Ascending aorta (tissue), 2 donors: ENCODE measurements around the gene RGS9. TPM values are rescaled to one million over a fixed set of nuclear protein-coding genes. Genes with fewer than 3 reads are reported as not detected.
A peak's percentile ranks its signal among the peaks of the same experiment; 100 is the strongest.

Experiments used
- DNase-seq, 2 donors: peaks; one replicate each; pipeline ENCODE4 v3.0.0-alpha.2; 2019; ENCODE audit warnings: low spot score in 2 of 2
- H3K27ac ChIP-seq, 2 donors: fragments of 200-600 bp; sonication (generic); one replicate each; pipeline ENCODE4 v1.5.1; 2016 to 2017; ENCODE audit warnings: mild to moderate bottlenecking in 1 of 2
- H3K27me3 ChIP-seq: fragments of 200-600 bp; sonication (generic); one replicate; pipeline ENCODE4 v1.5.1; 2017
- H3K36me3 ChIP-seq, 2 donors: fragments of 200-600 bp; sonication (generic); one replicate each; pipeline ENCODE4 v1.5.1; 2016
- H3K4me1 ChIP-seq, 2 donors: fragments of 200-600 bp; sonication (generic); one replicate each; pipeline ENCODE4 v1.5.1; 2016 to 2017; ENCODE audit warnings: mild to moderate bottlenecking in 1 of 2
- H3K4me3 ChIP-seq, 2 donors: fragments of 200-600 bp; sonication (generic); one replicate each; pipeline ENCODE4 v1.5.1; 2016 to 2017; ENCODE audit warnings: mild to moderate bottlenecking in 1 of 2
- H3K9me3 ChIP-seq, 2 donors: fragments of 200-600 bp; sonication (generic); one replicate each; pipeline ENCODE4 v1.5.1; 2016
- CTCF ChIP-seq, 3 experiments: fragments of 200-600 bp in 2 of 3; fragments of 450-650 bp in 1 of 3; sonication (generic) in 2 of 3; IDR thresholded peaks; one replicate each; pipeline ENCODE4 v1.5.1; 2016 to 2019; ENCODE audit warnings: antibody characterized with exemption in 3 of 3, mild to moderate bottlenecking in 1 of 3, moderate library complexity in 1 of 3
- intact Hi-C: fragments of 100-400 bp; cut with DNase I; formaldehyde crosslinking; loops from one replicate; pipeline ENCODE4 v1.15.1; 2023
- total RNA-seq: library from RNA; depleted of rRNA; stranded (reverse); fragments of >200 nt; gene quantifications from one replicate; pipeline ENCODE4 v1.1.0, GENCODE V29; 2016

Gene RGS9
- total RNA-seq, 1 donor from 2014 or later: 0.21 TPM

GRCh38 chr17:65139101-65139764 lies 2.1 kb downstream of the RGS9 start:
- intact Hi-C loops: no loop called here
- H3K9me3 ChIP-seq: no peaks in the 10 kb centered on the region
- H3K27me3 ChIP-seq: no peaks in the 10 kb centered on the region
- peak in 1 of 2 donors; percentile 43 for DNase-seq
- peaks cover 5 to 7% of the 10 kb centered on the region in 2 donors for H3K4me1 ChIP-seq
- no peaks in the 10 kb centered on the region for H3K36me3 ChIP-seq
- no peak overlapping the region for H3K4me3 ChIP-seq
- no peak for TF ChIP-seq CTCF (IDR thresholded peaks at IDR 0.05)
- no peak overlapping the region for H3K27ac ChIP-seq

DNA sequence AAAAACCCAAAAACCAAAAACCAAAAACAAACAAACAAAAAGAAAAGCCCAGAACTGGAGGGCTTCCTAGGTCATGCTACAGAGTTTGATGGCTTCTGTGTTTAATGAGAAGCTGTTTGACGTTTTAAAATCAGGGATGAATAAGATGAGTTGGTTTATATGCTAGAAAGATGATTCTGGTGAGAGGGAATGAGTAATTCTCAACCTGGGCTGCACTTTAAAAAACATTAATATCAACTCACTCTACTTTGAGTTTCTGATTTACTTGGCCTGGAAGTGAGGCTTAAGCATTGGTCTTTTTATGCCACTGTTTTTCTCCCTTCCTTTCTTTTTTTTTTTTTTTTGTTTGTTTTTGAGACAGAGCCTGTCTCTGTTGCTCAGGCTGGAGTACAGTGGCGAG lies 5.1 kb downstream of the RGS9 start:
- H3K36me3 ChIP-seq: no peaks in the 10 kb centered on the region
- intact Hi-C loops: no loop called here
- H3K4me3 ChIP-seq: no peak overlapping the region
- H3K4me1 ChIP-seq: peaks cover 5 to 7% of the 10 kb centered on the region in 2 donors
- no peaks in the 10 kb centered on the region for H3K27me3 ChIP-seq
- no peak overlapping the region for H3K27ac ChIP-seq
- no peaks in the 10 kb centered on the region for H3K9me3 ChIP-seq
- no peak for DNase-seq
- TF ChIP-seq CTCF (IDR thresholded peaks at IDR 0.05): no peak

DNA sequence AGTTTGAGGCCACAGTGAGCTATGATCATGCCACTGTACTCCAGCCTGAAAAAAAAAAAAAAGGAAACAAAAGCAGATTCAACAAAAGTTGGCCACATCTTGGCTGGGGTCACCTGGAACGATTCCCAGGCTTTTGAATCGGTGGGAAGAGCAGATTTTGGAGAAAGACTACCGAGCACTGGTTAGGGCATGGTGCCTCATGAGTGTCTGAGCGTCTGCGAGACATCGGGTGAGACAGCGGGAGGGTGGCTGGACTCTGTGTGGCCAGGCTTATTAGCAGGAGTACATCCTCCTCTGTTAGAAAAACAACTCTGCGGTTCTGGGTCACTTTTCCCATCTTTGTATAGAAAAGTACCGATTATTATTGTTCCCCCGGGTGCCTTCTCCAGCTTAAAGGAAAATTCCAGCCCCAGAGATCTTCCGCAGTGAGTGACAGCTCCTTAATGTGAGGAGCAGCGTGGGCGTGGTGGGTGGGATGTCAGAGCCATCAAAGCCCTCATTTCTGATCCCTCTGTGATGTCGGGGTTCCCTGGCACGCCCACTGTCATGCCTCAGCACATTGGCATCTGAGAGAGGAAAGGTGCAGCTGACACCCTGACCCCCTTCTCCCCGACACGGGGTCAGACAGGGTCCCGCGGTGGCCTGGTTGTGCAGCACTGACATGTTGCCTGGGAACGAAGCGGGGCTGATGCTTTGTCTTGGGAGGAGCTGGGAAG lies 6.9 kb downstream of the RGS9 start:
- H3K27ac ChIP-seq: no peak overlapping the region
- H3K9me3 ChIP-seq: no peaks in the 10 kb centered on the region
- H3K4me1 ChIP-seq: no peaks in the 10 kb centered on the region
- DNase-seq: no peak
- H3K36me3 ChIP-seq: no peaks in the 10 kb centered on the region
- no peaks in the 10 kb centered on the region for H3K27me3 ChIP-seq
- TF ChIP-seq CTCF (IDR thresholded peaks at IDR 0.05): no peak
- intact Hi-C loops: no loop called here
- no peak overlapping the region for H3K4me3 ChIP-seq

GRCh38 chr17:65145743-65146142 lies 8.6 kb downstream of the RGS9 start:
- no peak for DNase-seq
- no peaks in the 10 kb centered on the region for H3K27me3 ChIP-seq
- intact Hi-C loops: no loop called here

GRCh38 chr17:65147955-65148354 lies 10.8 kb downstream of the RGS9 start:
- H3K27me3 ChIP-seq: no peaks in the 10 kb centered on the region
- H3K4me1 ChIP-seq: no peaks in the 10 kb centered on the region
- intact Hi-C loops: no loop called here
- H3K9me3 ChIP-seq: no peaks in the 10 kb centered on the region
- H3K4me3 ChIP-seq: no peak overlapping the region
- no peaks in the 10 kb centered on the region for H3K36me3 ChIP-seq
- TF ChIP-seq CTCF (IDR thresholded peaks at IDR 0.05): no peak
- no peak overlapping the region for H3K27ac ChIP-seq
- no peak for DNase-seq

More at GRCh38 chr17:65145743-65146142, 8.6 kb downstream of the RGS9 start:
- no peaks in the 10 kb centered on the region for H3K9me3 ChIP-seq
- H3K27ac ChIP-seq: no peak overlapping the region
- TF ChIP-seq CTCF (IDR thresholded peaks at IDR 0.05): no peak
- H3K4me3 ChIP-seq: no peak overlapping the region
- no peaks in the 10 kb centered on the region for H3K36me3 ChIP-seq
- H3K4me1 ChIP-seq: no peaks in the 10 kb centered on the region
